C4-2B (cell line): Measurements from ENCODE around the gene ORMDL1.

Experiments used
- ZFX ChIP-seq: fragments of 450-650 bp; IDR thresholded peaks from 2 replicates; pipeline ENCODE4 v1.6.1; 2017
- TF ChIP-seq, protein P1 (sequence below): fragments of 450-650 bp; conservative IDR thresholded peaks from 2 replicates; pipeline ENCODE4 v1.5.1; 2017; ENCODE audit warnings: mild to moderate bottlenecking

GRCh38 chr2:189762551-189763298 lies 21.4 kb downstream of the ORMDL1 start, which contains the start of gene OSGEPL1:
- TF ChIP-seq, protein P1, sequence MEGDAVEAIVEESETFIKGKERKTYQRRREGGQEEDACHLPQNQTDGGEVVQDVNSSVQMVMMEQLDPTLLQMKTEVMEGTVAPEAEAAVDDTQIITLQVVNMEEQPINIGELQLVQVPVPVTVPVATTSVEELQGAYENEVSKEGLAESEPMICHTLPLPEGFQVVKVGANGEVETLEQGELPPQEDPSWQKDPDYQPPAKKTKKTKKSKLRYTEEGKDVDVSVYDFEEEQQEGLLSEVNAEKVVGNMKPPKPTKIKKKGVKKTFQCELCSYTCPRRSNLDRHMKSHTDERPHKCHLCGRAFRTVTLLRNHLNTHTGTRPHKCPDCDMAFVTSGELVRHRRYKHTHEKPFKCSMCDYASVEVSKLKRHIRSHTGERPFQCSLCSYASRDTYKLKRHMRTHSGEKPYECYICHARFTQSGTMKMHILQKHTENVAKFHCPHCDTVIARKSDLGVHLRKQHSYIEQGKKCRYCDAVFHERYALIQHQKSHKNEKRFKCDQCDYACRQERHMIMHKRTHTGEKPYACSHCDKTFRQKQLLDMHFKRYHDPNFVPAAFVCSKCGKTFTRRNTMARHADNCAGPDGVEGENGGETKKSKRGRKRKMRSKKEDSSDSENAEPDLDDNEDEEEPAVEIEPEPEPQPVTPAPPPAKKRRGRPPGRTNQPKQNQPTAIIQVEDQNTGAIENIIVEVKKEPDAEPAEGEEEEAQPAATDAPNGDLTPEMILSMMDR = peak; percentile 70
- TF ChIP-seq ZFX = no peak
